ENCODE measurements around the gene IRS1.
A peak's percentile ranks its signal among the peaks of the same experiment; 100 is the strongest.

Gene IRS1

GRCh38 chr2:226702376-226702775 is 97.2 kb downstream of the IRS1 start:
- DNase-seq (ENCODE audit: low read depth), result no peak
- H3K4me3 ChIP-seq (ENCODE audit: control insufficient read depth, low read depth, low read length), result no peak overlapping the region
- no peak for TF ChIP-seq CTCF (IDR thresholded peaks at IDR 0.05; ENCODE audit: control insufficient read depth, insufficient read depth, low read depth, low read length, missing control alignments)

- TF ChIP-seq CTCF (IDR thresholded peaks at IDR 0.05; ENCODE audit: control insufficient read depth, insufficient read depth, low read depth, low read length, missing control alignments), result no peak
- no peak overlapping the region for H3K4me3 ChIP-seq (ENCODE audit: control insufficient read depth, low read depth, low read length)
- peak; percentile 99 for DNase-seq (ENCODE audit: low read depth)
These were observed 98.6 kb downstream of the IRS1 start for GRCh38 chr2:226701052-226701451.

GRCh38 chr2:226699321-226699720 is 100.3 kb downstream of the IRS1 start:
- no peak for DNase-seq (ENCODE audit: low read depth)
- TF ChIP-seq CTCF (IDR thresholded peaks at IDR 0.05; ENCODE audit: control insufficient read depth, insufficient read depth, low read depth, low read length, missing control alignments), result peak; percentile 7
- H3K4me3 ChIP-seq (ENCODE audit: control insufficient read depth, low read depth, low read length), result no peak overlapping the region

- DNase-seq (ENCODE audit: low read depth), result no peak
- TF ChIP-seq CTCF (IDR thresholded peaks at IDR 0.05; ENCODE audit: control insufficient read depth, insufficient read depth, low read depth, low read length, missing control alignments), result no peak
- no peak overlapping the region for H3K4me3 ChIP-seq (ENCODE audit: control insufficient read depth, low read depth, low read length)
These were observed 100.9 kb downstream of the IRS1 start for GRCh38 chr2:226698671-226699070.

GRCh38 chr2:226694586-226695284 is 104.9 kb downstream of the IRS1 start:
- H3K4me3 ChIP-seq (ENCODE audit: control insufficient read depth, low read depth, low read length), result no peak overlapping the region
- TF ChIP-seq CTCF (IDR thresholded peaks at IDR 0.05; ENCODE audit: control insufficient read depth, insufficient read depth, low read depth, low read length, missing control alignments), result no peak
- no peak for DNase-seq (ENCODE audit: low read depth)

- no peak overlapping the region for H3K4me3 ChIP-seq (ENCODE audit: control insufficient read depth, low read depth, low read length)
- no peak for TF ChIP-seq CTCF (IDR thresholded peaks at IDR 0.05; ENCODE audit: control insufficient read depth, insufficient read depth, low read depth, low read length, missing control alignments)
- no peak for DNase-seq (ENCODE audit: low read depth)
These were observed 105.5 kb downstream of the IRS1 start for GRCh38 chr2:226694149-226694548.
